GM21825 (cell line): Measurements from ENCODE around the gene C2orf74.
"Not testable (repeated sequence)": the region's sequence is repeated elsewhere in the genome, so short reads cannot be mapped to it uniquely, and the experiment has no call there.

Source experiments
- ATAC-seq: cut with Tn5 transposase; IDR thresholded peaks from one replicate; pipeline ENCODE4 v1.9.1; 2021; ENCODE audit warnings: mild to moderate bottlenecking, moderate library complexity; ENCODE audit not compliant: unreplicated experiment

C2orf74 gene

DNA sequence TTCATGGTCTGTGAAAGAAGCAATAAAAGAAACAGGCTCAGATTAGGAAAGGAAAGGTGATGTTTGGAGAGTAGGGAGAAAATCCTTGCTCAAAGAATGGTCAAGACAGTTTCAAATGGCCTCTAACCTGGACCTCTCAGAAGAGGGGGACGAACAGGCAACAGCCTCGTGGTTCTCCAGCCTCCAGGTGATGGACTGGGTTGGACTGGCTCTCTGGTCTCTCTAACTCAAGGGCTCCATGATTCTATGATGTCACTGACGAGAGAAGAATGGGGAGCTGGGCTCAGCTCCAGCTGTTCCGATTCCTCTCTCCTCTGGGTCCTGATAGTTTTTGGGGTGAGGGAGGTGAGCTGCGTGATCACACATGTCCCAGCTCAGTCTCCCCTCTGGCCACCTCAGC, at the start of gene C2orf74:
Gene C2orf74, plus strand, starts transcription at position 301 of the 400 bp plus-strand sequence. CDS start 327 bp downstream, outside the sequence.
- ATAC-seq, result no peak

- no peak for ATAC-seq
Measured at GRCh38 chr2:61114147-61114546, 47.8 kb upstream of the C2orf74 start.

DNA sequence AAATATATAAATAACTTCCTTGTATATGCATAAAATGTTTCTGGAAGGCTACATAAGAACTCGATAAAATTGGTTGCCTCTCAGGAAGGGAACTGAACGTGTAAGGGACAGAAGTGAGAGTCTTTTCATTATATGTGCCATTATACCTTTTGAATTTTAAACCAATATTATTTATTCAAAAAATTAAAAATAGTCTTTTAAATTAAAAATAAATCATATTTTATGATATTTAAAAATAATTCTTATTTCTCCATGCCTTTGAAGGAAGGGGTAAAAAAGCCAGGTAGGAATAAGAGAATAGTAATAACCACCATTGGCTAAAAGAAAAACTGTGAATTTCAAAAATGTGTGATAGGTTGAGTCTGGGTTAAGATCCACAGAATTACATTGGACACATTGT, 45.7 kb upstream of the C2orf74 start:
- no peak for ATAC-seq

- ATAC-seq, result peak; percentile 55
Measured at GRCh38 chr2:61117534-61117933, 44.5 kb upstream of the C2orf74 start.

GRCh38 chr2:61125123-61125710, 36.8 kb upstream of the C2orf74 start:
- no peak for ATAC-seq

GRCh38 chr2:61125798-61126197, 36.2 kb upstream of the C2orf74 start:
- ATAC-seq, result no peak

GRCh38 chr2:61128122-61128521, 33.9 kb upstream of the C2orf74 start:
- ATAC-seq, result not testable (repeated sequence)

- ATAC-seq, result no peak
Measured at GRCh38 chr2:61134141-61134540, 27.8 kb upstream of the C2orf74 start.

DNA sequence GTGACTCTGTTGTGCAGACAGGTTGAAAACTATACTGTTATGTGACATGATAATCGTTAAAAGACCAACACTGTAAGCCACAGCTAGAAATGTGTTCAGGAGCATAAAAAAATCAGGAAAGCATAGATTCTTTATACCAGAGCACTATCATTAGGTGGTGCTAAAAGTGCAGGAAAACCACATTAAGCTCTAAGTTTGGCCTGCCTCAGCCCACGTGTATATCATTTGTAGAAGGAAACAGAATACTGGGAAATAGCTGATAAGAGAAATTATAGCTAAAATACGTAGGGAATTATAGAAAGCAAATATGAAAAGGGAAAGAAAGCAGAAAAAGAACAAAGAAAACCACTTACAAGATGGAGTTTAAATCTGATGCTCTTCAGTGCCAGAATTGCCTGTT, 26.5 kb upstream of the C2orf74 start:
- no peak for ATAC-seq

GRCh38 chr2:61138859-61139258, 23.1 kb upstream of the C2orf74 start:
- ATAC-seq, result no peak

DNA sequence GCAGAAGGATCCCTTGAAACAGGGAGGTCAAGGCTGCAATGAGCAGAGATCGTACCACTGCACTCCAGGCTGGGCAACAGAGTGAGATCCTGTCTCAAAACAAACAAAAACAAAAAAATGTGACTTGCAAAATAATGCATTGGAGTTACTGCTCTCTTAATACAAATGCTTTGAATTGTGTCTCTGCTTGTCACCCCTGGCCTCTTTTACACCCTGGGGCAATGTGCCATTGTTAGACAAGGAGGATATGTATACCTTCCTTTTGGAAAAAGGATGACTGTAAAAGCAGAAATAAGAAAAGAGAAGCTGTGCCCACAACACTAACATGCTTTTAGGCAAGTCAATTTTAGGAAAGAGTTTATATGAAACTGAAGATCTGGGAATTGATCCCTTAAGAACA, 20.8 kb upstream of the C2orf74 start:
- ATAC-seq, result no peak

DNA sequence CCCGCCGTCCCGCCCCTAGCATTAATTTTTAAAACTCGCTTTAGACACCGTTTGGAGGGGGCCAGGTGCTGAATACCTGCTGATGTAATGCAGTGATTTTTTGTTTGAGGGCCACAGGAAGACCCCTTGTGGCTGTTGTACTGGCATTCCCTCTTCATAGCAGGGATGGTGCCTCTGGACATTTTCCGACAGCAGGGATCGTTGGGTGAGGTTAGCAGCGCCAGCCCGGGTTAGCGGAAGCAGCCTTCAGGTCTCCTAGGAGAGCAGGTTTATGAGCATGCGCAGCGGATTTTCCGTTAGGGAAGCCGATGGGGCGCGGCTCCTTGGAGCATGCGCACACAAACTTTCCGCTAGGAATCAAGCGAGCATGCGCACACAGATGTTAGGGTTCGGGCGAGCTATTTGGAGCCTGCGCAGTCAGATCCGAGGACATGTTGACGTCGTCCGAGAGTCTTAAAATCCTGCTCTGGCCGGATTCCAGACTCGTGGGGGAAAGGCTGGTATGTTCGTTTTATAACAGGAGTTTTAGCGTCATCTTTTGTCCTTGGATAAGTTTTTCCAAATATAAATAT, 17.2 kb upstream of the C2orf74 start:
- ATAC-seq, result peak; percentile 85

GRCh38 chr2:61145990-61146389, 16.0 kb upstream of the C2orf74 start:
- ATAC-seq, result no peak

- not testable (repeated sequence) for ATAC-seq
Measured at GRCh38 chr2:61148091-61148490, 13.9 kb upstream of the C2orf74 start.

DNA sequence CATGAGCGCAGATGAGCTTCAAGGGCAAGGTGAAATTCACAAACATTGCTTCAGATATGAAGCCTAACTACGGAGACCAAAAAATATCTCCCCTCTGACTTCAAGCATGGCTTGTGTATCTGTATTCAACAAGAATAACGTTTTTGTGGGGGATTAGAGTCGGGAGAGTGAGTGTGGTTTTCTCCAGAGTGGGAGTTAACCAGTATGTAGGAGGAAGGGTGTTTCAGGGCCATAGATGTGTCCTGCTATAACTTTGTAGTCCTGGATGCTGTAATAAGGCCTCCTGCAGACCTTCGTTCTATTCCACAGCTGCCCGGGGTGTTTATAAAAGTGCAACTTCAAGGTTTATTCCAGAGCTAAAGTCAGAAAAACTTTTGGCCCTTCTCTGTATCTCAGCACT, 12.9 kb upstream of the C2orf74 start:
- ATAC-seq, result no peak

GRCh38 chr2:61151436-61151835, 10.6 kb upstream of the C2orf74 start:
- ATAC-seq, result no peak

DNA sequence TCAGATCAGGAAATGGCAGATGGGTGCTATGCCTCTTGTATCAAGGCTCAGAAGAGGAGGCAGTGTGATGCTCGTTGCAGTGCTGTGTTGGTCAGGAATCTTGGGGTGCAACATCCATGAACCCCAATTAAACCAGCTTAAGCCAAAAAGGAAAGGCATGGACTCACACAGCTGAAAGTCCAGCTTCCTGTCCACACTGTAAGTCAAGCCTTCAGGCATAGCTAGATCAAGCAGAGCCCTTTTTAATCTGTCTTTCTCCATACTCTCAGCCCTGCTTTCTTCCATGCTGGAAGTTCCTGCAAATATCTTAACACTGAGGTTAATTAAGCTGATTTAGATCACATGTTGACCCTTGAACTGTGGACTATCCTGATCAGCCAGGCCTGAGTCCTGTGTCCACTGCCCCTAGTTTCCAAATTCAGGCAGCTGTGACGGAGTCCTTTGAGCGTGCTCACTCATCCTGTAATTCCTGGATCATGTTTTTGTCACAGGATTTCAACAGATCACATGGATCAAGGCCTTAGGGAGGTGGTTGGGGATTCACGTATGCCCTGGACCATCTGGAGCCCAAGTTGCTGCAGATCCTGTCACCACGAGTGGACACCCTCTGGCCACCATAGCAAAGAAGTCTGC, 4.5 kb upstream of the C2orf74 start:
- ATAC-seq, result no peak

GRCh38 chr2:61158356-61158955, 3.5 kb upstream of the C2orf74 start:
- no peak for ATAC-seq

- ATAC-seq, result no peak
Measured at GRCh38 chr2:61162721-61163120, 733 bp downstream of the C2orf74 start.

DNA sequence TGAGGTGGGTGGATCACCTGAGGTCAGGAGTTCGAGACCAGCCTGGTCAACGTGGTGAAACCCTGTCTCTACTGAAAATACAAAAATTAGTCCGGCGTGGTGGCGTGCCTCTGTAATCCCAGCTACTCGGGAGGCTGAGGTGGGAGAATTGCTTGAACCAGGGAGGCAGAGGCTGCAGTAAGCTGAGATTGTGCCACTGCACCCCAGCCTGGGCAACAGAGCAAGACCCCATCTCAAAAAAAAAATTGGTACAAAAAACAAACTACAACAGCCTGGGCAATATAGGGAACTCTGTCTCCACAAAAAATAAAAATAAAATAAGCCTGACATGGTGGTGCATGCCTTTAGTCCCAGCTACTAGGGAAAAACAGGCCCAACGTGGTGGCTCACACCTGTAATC, 3.1 kb downstream of the C2orf74 start:
- ATAC-seq, result not testable (repeated sequence)

DNA sequence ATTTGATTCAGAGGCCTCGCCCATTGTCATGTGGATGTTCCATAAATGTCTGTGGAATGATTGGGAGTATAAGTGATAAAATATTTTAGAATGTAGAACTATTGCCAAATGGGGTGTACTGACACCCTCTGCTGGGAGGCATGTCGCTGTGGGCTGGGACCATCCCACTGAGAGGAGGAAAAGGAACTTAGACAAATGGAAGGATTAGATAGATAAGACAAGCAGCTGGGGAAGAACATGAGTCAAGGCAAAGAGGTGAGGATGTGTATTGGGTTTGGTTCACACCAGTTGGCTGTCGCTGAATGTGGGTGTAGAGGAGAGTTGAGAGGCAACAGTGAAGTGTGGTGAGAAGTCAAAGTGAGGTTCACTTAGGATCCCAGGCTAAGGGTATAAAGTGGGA, 4.0 kb downstream of the C2orf74 start:
- ATAC-seq, result no peak

DNA sequence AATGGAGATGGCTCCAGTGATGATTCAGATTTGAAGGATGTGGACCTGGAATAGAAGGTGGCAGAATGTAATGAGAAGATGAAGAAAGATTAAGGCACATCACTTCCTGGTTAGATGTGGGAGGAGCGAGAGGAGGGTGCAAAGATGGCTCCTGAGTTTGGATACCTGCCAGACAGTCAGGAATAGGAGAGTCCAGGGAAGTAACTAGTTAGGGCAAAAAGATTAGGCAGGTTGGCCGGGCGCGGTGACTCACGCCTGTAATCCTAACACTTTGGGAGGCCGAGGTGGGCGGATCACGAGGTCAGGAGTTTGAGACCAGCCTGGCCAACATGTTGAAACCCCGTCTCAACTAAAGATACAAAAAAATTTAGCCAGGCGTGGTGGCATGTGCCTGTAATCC, 5.6 kb downstream of the C2orf74 start:
- ATAC-seq, result no peak
